KG1 (cell line): ENCODE data around the gene AGBL4.

ENCODE experiments used
- DNase-seq: peaks from one replicate; lab custom pipeline; 2025; lab: John Stamatoyannopoulos, UW

AGBL4 gene

DNA sequence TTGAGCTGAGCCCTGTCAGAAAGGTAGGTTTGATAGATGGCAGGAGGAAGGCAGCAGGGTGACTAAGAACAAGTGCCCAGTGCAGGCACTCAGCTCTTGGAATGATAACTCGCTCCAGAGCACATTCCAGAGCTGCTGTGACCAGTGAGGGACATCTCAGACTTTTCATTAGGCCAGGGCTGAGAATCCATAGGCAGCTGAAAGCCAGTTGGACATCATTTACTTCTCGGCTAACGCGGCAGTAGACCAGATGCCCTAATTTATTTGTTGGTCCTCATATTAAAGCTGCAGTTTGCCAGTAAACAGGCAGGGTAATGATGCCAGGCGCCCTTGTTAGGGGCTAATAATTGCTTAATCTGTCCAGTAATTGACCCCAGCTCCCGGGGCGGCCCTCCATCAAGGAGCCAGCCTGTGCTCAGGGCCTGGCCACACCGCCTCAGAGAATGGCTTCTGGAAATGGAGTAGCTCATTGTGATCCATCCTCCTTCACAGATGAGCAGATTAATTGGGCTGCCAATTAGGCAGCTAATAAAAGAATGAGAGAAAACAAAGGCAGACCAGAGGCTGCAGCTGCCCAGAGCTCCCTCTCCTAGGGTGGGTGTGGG lies 1369.0 kb downstream of the AGBL4 start:
- DNase-seq, result no peak

DNA sequence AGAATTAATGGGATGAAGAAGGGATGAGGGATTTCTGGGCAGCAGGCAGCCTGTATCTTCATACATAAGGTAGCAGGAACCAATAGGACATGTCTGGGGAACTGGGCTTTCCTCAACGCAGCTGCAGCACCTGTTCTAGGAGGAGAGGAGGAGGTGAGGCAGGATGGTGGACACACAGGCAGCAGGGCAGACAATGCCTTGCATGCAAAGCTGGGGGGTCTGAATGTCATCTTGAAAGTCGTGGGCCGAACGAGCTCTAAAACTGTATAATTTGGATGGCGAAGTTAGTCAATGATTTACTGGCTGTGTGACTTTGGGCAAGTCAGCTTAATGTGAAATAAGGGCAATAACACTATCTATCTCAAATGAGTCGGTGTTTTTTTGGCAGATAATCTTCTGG lies 1371.4 kb downstream of the AGBL4 start:
- no peak for DNase-seq

GRCh38 chr1:48649880-48650279 lies 1373.9 kb downstream of the AGBL4 start:
- DNase-seq, result no peak

DNA sequence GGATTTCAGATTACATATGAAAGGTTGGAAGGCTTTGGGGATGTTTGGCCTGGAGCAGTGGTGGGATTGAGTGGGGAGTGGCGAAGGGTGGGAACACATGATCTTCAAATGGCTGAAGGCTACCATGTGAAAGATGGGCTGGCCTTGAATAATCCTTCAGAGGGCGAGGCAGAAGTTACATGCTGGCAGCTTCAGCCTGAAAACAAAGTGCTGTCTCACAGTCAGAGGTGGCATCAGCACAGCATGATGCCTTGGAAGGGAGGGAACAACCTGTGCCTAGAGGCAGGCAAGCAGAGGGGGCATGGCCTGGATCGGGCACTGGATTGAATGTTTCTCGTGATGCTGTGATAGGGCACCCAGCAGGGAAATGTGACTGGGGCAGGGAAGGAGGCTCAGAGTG lies 1377.9 kb downstream of the AGBL4 start:
- no peak for DNase-seq

GRCh38 chr1:48644905-48645605 lies 1378.7 kb downstream of the AGBL4 start:
- no peak for DNase-seq

- DNase-seq, result no peak
Observed at GRCh38 chr1:48644190-48644900, 1379.4 kb downstream of the AGBL4 start.

DNA sequence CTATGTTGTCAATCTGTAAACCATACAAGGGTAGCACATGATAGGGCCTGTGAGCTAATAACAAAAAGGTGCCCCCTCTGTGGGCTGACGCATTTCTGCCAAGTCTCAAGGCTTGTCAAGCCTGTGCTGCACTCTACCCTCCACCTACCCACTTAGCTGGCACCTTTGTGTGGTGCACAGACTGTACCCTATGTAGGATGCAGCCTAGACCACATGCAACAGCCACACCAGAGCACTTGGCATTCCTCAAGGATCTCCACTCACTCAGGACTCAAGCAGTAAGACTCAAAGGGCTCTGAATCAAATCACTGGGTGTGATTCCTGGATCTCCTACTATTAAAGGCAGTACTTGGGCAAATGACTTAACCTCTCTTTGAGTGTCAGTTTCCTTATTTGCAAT lies 1380.6 kb downstream of the AGBL4 start:
- no peak for DNase-seq

GRCh38 chr1:48640836-48641492 lies 1382.8 kb downstream of the AGBL4 start:
- DNase-seq, result no peak

- DNase-seq, result no peak
Observed at GRCh38 chr1:48629867-48630266, 1393.9 kb downstream of the AGBL4 start.

GRCh38 chr1:48627486-48627885 lies 1396.3 kb downstream of the AGBL4 start:
- no peak for DNase-seq

- DNase-seq, result no peak
Observed at GRCh38 chr1:48619539-48619938, 1404.2 kb downstream of the AGBL4 start.

DNA sequence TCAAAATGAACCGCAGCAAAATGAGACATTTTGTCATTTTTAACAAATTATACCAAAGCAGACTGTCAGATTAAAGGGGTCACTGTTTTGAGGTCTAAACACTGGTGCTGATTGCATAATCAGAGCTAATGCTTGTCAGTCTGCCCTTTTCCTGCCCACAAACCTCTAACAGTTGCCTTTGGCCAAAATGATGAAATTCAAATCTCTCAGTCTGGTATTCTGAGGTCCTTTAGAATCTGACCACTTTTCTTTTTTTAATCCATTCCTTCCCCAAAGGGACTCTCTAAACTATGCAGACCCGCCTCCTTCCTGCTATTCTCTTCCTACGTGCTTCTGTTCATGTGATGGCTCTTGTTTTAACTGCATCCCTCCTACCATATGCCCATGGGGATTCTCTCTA lies 1406.5 kb downstream of the AGBL4 start:
- DNase-seq, result no peak

DNA sequence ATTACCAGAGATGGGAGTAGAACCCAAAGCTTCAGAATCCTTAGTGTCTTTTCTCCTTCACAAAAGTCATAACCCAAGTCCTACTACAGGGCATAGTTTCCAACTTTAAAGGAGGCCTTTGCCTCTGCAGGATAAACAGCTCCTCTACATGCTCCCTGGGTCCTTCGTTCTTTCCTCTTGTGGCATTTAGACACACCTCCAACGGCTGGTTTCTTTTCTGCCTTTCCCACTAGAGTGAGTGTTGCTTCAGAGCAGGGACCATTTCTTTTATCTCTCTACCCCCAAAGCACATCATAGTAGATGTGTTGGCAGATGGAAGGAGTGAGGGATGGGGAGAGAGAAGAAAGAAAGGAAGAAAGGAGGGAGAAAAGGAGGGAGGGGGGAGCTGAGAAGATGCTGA lies 1407.0 kb downstream of the AGBL4 start:
- no peak for DNase-seq

- DNase-seq, result no peak
Observed at GRCh38 chr1:48611841-48612240, 1411.9 kb downstream of the AGBL4 start.

DNA sequence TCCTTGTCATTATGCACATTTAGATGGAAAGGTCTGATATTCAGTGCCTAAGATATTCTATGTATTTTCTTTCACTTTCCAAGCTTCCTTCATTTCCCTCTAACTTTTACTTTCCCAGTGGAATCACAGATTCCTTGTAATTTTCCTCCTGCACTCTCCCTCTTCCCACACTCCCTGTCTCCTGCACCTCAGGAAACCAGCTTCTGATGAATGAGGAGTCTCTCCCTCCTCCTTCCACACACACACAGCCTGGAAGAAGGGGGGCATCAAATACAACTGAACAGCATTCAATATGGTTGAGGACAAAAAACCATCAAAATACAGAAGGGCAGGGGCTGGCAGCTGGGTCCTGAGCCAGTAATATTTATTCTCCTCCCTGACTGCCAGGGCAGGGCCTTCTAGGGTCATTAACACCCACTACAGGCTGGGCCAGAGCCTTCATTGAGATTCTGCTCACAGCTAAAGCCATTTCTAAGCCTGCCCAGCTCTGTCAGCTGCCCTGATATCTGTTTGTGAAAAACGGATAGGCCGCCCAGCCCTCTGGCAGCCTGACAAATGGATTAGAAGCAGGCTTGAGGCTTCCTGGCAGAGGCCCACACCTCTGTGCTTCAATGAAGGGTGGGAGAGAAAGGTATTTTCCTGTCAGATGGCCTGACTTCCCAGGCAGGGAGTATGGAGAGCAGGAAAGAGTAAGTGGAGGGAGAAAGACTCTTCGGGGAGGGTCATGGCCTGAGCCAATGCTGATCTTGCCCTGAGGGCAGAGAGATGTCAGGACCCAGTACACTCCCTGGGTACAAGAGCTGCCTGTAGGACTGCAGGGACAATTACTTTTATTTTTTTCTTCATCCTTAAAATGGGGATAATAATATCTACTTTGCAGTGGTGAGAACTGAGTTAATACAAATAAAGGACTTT lies 1412.9 kb downstream of the AGBL4 start:
- DNase-seq, result no peak

DNA sequence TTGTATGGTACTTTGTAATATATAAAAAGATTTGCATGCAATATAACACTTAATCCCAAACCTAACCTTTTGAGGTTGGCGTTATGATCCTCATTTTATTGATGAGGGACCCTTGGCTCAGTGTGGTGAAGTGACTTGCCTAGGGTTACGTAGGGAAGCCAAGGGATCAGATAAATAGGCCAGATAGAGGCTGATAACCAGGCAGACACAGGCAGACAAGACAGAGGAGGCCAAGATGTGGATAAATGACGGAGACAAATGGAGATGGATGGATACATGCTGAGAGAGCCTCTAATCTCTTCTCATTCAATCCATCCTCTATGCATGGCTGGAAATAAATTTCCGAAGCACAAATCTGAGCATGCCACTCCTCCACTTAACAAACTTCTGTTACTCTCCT lies 1414.9 kb downstream of the AGBL4 start:
- DNase-seq, result no peak

GRCh38 chr1:48603222-48603621 lies 1420.5 kb downstream of the AGBL4 start:
- DNase-seq, result no peak

DNA sequence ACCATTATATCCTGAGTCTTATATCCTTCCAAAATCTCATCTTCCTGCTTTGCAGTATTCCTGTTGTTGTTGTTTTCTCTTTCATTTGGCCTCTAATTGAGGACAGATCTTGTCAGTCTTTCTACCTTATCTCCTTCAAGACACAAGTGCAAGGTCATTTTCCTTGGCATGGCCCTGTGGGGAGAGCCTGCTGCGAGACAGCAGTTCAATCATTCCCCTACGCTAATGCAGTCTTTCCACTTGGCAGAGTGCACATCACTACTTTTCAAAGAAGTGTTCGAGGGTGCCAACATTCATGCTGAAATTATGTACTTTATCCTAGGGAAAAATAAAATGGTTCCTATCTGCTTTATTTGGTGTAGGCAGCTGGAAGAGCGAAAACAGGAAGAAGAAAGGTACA lies 1421.4 kb downstream of the AGBL4 start:
- DNase-seq, result no peak

DNA sequence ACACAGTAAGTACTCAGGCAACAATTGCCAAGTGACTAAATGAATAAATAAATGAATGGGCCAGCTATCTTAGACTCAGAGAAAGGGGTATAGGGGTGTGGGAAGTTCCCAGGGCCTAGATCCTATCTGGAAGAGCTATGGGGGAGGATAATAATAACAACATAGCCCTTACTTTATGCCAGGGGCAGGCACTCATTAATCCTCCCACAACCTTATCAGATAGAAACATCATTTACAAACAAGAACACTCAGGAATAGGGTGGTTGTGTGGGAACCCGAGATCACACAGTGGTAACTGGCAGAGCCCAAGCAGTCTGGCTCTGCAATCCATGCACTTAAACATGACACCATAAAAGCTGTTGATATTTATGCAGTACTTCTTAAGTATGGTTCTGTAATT lies 1423.6 kb downstream of the AGBL4 start:
- no peak for DNase-seq

GRCh38 chr1:48597663-48598062 lies 1426.1 kb downstream of the AGBL4 start:
- DNase-seq, result no peak

- no peak for DNase-seq
Observed at GRCh38 chr1:48596046-48596445, 1427.7 kb downstream of the AGBL4 start.

- no peak for DNase-seq
Observed at GRCh38 chr1:48595613-48596012, 1428.1 kb downstream of the AGBL4 start.
